H1 (cell line): ENCODE measurements around the gene DUSP18. TPM values are rescaled to one million over a fixed set of nuclear protein-coding genes. Genes with fewer than 3 reads are reported as not detected.

ENCODE experiments used
- CTCF ChIA-PET: fragments of 300-600 bp; sonication (Branson Sonifier 250); formaldehyde crosslinking; loops from one replicate; lab custom pipeline; 2021; ENCODE audit not compliant: partially characterized antibody; lab: Charles Lee
- POLR2A ChIA-PET: fragments of 300-600 bp; sonication (Branson Sonifier 250); formaldehyde crosslinking; loops from one replicate; lab custom pipeline; 2021; ENCODE audit warnings: inconsistent platforms; ENCODE audit not compliant: partially characterized antibody; lab: Charles Lee
- DNase-seq, 2 experiments: peaks; one replicate each; pipeline versions ENCODE4 v3.0.0 to v3.0.0-alpha.2; 2010 to 2022; ENCODE audit warnings: low spot score in 2 of 2, low read depth in 1 of 2, mixed read lengths in 1 of 2
- FAIRE-seq: peaks from 2 replicates; lab custom pipeline; 2011; peaks lifted over from hg19 to GRCh38; lab: Jason Lieb, UNC
- H2AFZ ChIP-seq: 2 replicates; pipeline ENCODE4 v1.8.1; 2012; ENCODE audit warnings: low read length, inconsistent platforms
- H2AK5ac ChIP-seq: 2 replicates; pipeline ENCODE4 v1.6.1; 2013; ENCODE audit warnings: low read depth, low read length
- H2BK120ac ChIP-seq: replicated peaks from 2 replicates; pipeline ENCODE3; 2013; ENCODE audit warnings: low read depth, low read length, inconsistent platforms
- H2BK12ac ChIP-seq: 2 replicates; pipeline ENCODE4 v1.6.1; 2013; ENCODE audit warnings: low read depth, low read length
- H2BK15ac ChIP-seq: 2 replicates; pipeline ENCODE4 v1.6.1; 2013; ENCODE audit warnings: low read length
- H2BK20ac ChIP-seq: 2 replicates; pipeline ENCODE4 v1.6.1; 2013; ENCODE audit warnings: low read length
- H2BK5ac ChIP-seq: 2 replicates; pipeline ENCODE4 v1.6.1; 2013; ENCODE audit warnings: low read depth, low read length
- H3K14ac ChIP-seq: 2 replicates; pipeline ENCODE4 v1.6.1; 2013; ENCODE audit warnings: inconsistent platforms; ENCODE audit not compliant: insufficient read length
- H3K18ac ChIP-seq: 2 replicates; pipeline ENCODE4 v1.6.1; 2013; ENCODE audit warnings: low read length; ENCODE audit errors: extremely low read depth
- H3K23ac ChIP-seq: 2 replicates; pipeline ENCODE4 v1.6.1; 2013; ENCODE audit warnings: inconsistent platforms; ENCODE audit not compliant: insufficient read length
- H3K23me2 ChIP-seq: 2 replicates; pipeline ENCODE4 v1.6.1; 2013; ENCODE audit warnings: low read depth, low read length
- H3K27ac ChIP-seq: 2 replicates; pipeline ENCODE4 v1.6.1; 2011; ENCODE audit warnings: low read depth, low read length, inconsistent platforms
- H3K27me3 ChIP-seq, 4 experiments: replicated peaks in 1 of 4; 1 replicate in 1 of 4; 2 replicates in 3 of 4; pipeline versions ENCODE4 v1.6.1 to v1.8.1; 2011 to 2013; ENCODE audit warnings: low read length in 3 of 4, mild to moderate bottlenecking in 3 of 4, inconsistent platforms in 2 of 4, mixed read lengths in 2 of 4, moderate library complexity in 1 of 4; ENCODE audit not compliant: control insufficient read depth in 3 of 4, insufficient read depth in 3 of 4; ENCODE audit errors: extremely low read depth in 1 of 4
- H3K36me3 ChIP-seq, 4 experiments: 2 replicates each; pipeline versions ENCODE4 v1.6.1 to v1.8.1; 2011 to 2013; ENCODE audit warnings: mild to moderate bottlenecking in 4 of 4, low read length in 3 of 4, moderate library complexity in 2 of 4, control low read depth in 1 of 4, inconsistent platforms in 1 of 4; ENCODE audit not compliant: insufficient read depth in 4 of 4, control insufficient read depth in 2 of 4
- H3K4ac ChIP-seq: replicated peaks from 2 replicates; pipeline ENCODE3; 2013; ENCODE audit warnings: low read length, low read depth, mixed read lengths, inconsistent platforms; ENCODE audit not compliant: insufficient read length
- H3K4me1 ChIP-seq, 4 experiments: replicated peaks in 1 of 4; 1 replicate in 1 of 4; 2 replicates in 3 of 4; pipeline versions ENCODE4 v1.6.1 to v1.8.1; 2011 to 2013; ENCODE audit warnings: low read length in 3 of 4, inconsistent platforms in 2 of 4, mixed read lengths in 1 of 4; ENCODE audit not compliant: insufficient read depth in 4 of 4, control insufficient read depth in 3 of 4
- H3K4me2 ChIP-seq, 2 experiments: 2 replicates each; pipeline versions ENCODE4 v1.6.1 to v1.8.1; 2011 to 2013; ENCODE audit warnings: low read depth in 2 of 2, low read length in 2 of 2, control low read depth in 1 of 2, inconsistent platforms in 1 of 2, mild to moderate bottlenecking in 1 of 2; ENCODE audit not compliant: insufficient read depth in 1 of 2
- H3K4me3 ChIP-seq, 4 experiments: fragments of 200-600, 300-600 bp in 1 of 4; sonication (generic), shearing (Covaris generic), sonication (Bioruptor Twin) in 1 of 4; 2 replicates each; pipeline versions ENCODE4 v1.5.1 to v1.8.1; 2011 to 2016; ENCODE audit warnings: low read length in 4 of 4, low read depth in 3 of 4, control low read depth in 2 of 4, inconsistent platforms in 2 of 4, mild to moderate bottlenecking in 2 of 4, mixed read lengths in 1 of 4, moderate library complexity in 1 of 4; ENCODE audit not compliant: insufficient read depth in 2 of 4; ENCODE audit errors: extremely low read depth in 1 of 4
- H3K56ac ChIP-seq: replicated peaks from 2 replicates; pipeline ENCODE3; 2013; ENCODE audit warnings: low read depth, mild to moderate bottlenecking, mixed read lengths, low read length, inconsistent platforms; ENCODE audit not compliant: insufficient read length
- H3K79me1 ChIP-seq: 2 replicates; pipeline ENCODE4 v1.6.1; 2013; ENCODE audit warnings: low read depth, low read length, control low read depth
- H3K79me2 ChIP-seq, 2 experiments: 2 replicates each; pipeline versions ENCODE4 v1.6.1 to v1.8.1; 2012 to 2013; ENCODE audit warnings: low read length in 2 of 2, mild to moderate bottlenecking in 2 of 2, inconsistent platforms in 1 of 2; ENCODE audit not compliant: insufficient read depth in 2 of 2, control insufficient read depth in 1 of 2
- H3K9ac ChIP-seq, 4 experiments: replicated peaks in 1 of 4; 1 replicate in 1 of 4; 2 replicates in 3 of 4; pipeline versions ENCODE4 v1.6.1 to v1.8.1; 2011 to 2013; ENCODE audit warnings: low read depth in 3 of 4, low read length in 3 of 4, control low read depth in 2 of 4, mild to moderate bottlenecking in 2 of 4, moderate library complexity in 2 of 4, inconsistent platforms in 1 of 4; ENCODE audit errors: extremely low read depth in 1 of 4
- H3K9me3 ChIP-seq, 2 experiments: 2 replicates each; pipeline versions ENCODE4 v1.6.1 to v1.8.1; 2012 to 2013; ENCODE audit warnings: mild to moderate bottlenecking in 2 of 2, moderate library complexity in 2 of 2, control low read depth in 1 of 2, inconsistent platforms in 1 of 2, low read depth in 1 of 2, low read length in 1 of 2, mixed read lengths in 1 of 2; ENCODE audit not compliant: insufficient read depth in 2 of 2
- H4K20me1 ChIP-seq, 2 experiments: replicated peaks in 1 of 2; 2 replicates each; pipeline versions ENCODE3 to v1.8.1; 2011 to 2013; ENCODE audit warnings: inconsistent platforms in 2 of 2, low read length in 2 of 2, mild to moderate bottlenecking in 1 of 2; ENCODE audit not compliant: insufficient read depth in 2 of 2, control insufficient read depth in 1 of 2
- H4K5ac ChIP-seq: 2 replicates; pipeline ENCODE4 v1.6.1; 2013; ENCODE audit warnings: low read length, low read depth, mixed read lengths, inconsistent platforms; ENCODE audit not compliant: insufficient read length
- H4K8ac ChIP-seq: 2 replicates; pipeline ENCODE4 v1.8.0; 2013; ENCODE audit warnings: mild to moderate bottlenecking, moderate library complexity, low read length, inconsistent platforms; ENCODE audit not compliant: insufficient read depth; ENCODE audit errors: extremely low read depth
- H4K91ac ChIP-seq: replicated peaks from 2 replicates; pipeline ENCODE3; 2013; ENCODE audit warnings: low read length, mixed read lengths, inconsistent platforms; ENCODE audit not compliant: insufficient read length
- CBX5 ChIP-seq: fragments of 300-800, 300-1000 bp; sonication (generic); IDR thresholded peaks from 2 replicates; pipeline ENCODE4 v1.7.1; 2016; ENCODE audit warnings: antibody characterized with exemption, low read length, low read depth
- CHD2 ChIP-seq: IDR thresholded peaks from 2 replicates; pipeline ENCODE4 v1.6.1; 2012; ENCODE audit warnings: low read length, improper control_type of control experiment
- GABPA ChIP-seq: IDR thresholded peaks from 2 replicates; pipeline ENCODE4 v1.6.1; 2011; ENCODE audit warnings: mild to moderate bottlenecking, low read length, moderate library complexity, borderline replicate concordance; ENCODE audit not compliant: insufficient read depth
- WGBS, 2 experiments: shearing (Covaris generic) in 1 of 2; methylation state at CpG; one replicate each; pipeline versions ENCODE4 v1.1.6 to v1.1.7; 2013 to 2015; ENCODE audit warnings: low lambda C conversion rate in 2 of 2, mixed read lengths in 2 of 2, inconsistent platforms in 1 of 2, low coverage in 1 of 2, missing lambda C conversion rate in 1 of 2; ENCODE audit not compliant: insufficient replicate concordance in 2 of 2, insufficient coverage in 1 of 2, insufficient read length in 1 of 2; ENCODE audit errors: extremely low coverage in 1 of 2, missing lambda C conversion rate in 1 of 2; 5-methylcytosine and 5-hydroxymethylcytosine counted together
- polyA plus RNA-seq, 7 experiments: library from polyadenylated mRNA; depleted of rRNA in 3 of 7; stranded (reverse) in 5 of 7; unstranded in 2 of 7; fragments of >200 nt in 5 of 7; fragments of 200-250 nt in 2 of 7; gene quantifications; 1 replicate in 5 of 7; 2 replicates in 1 of 7; 4 replicates in 1 of 7; pipeline versions ENCODE4 v1.2.1 to v1.2.3, GENCODE V29; 2011 to 2013; ENCODE audit warnings: missing spikeins in 2 of 7, mixed read lengths in 2 of 7
- total RNA-seq: library from RNA; stranded (reverse); fragmentation: NEBNext Ultra II Directional; extraction: Animal tissue kit (Norgen Biotek cat#: 25700); gene quantifications from 2 replicates; pipeline ENCODE4 v1.2.1, GENCODE V29; 2021
- TF ChIP-seq, protein P1 (sequence below): IDR thresholded peaks from 2 replicates; pipeline ENCODE4 v1.6.1; 2012; ENCODE audit warnings: low read length, inconsistent platforms

Gene DUSP18
- total and polyA plus RNA-seq, 2 of the 8 experiments (the other 6 are each of a cell fraction or from before 2014, with no cell fraction given) = 2.6 to 7.3 TPM

DNA sequence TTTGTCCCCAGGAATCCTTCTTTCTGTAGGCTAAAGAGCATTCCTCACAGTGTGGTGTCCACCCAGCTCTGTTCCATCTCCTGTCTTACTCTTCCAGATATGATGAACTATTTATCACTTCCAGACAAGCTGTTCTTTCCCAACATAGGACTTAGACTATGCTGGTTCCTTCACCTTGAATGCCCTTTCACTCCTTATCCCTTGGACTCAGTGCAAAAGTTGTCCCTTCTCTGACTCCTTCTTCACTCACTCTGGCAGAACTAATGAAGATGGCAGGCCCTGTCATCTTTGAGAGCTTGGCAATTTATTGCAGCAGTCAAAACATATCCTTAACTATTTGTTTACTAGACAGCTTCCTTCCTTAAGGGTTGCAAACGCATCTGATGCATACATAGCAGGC lies 23.5 kb upstream of the DUSP18 start:
- H2AFZ ChIP-seq = no peak overlapping the region
- H3K4me2 ChIP-seq = no peak overlapping the region
- H3K79me2 ChIP-seq = no peaks in the 10 kb centered on the region
- no peak overlapping the region for H2BK20ac ChIP-seq
- no peak overlapping the region for H3K18ac ChIP-seq
- no peak overlapping the region for H2BK120ac ChIP-seq
- no peak overlapping the region for H4K91ac ChIP-seq
- no peak overlapping the region for H3K4me3 ChIP-seq
- peaks cover 0 to 5% of the 10 kb centered on the region in 2 experiments for H4K20me1 ChIP-seq
- H3K36me3 ChIP-seq = no peaks in the 10 kb centered on the region
- H3K23ac ChIP-seq = no peak overlapping the region
- CTCF ChIA-PET = interaction anchor here (0.8 to 1.2 kb wide), 2 partner anchors 26 to 64 kb away, joined by 3 to 6 read pairs; no protein-coding TSS in a partner anchor
- H3K4ac ChIP-seq = no peak overlapping the region
- no peak overlapping the region for H2BK5ac ChIP-seq
- no peak overlapping the region for H3K56ac ChIP-seq
- H4K8ac ChIP-seq = no peak overlapping the region
- peaks cover 0 to 15% (median 13%) of the 10 kb centered on the region in 4 experiments; a peak in 6 of 7 replicates for H3K27me3 ChIP-seq
- H2BK15ac ChIP-seq = no peak overlapping the region
- FAIRE-seq (no peak), DNase-seq (no peak)
- POLR2A ChIA-PET = interaction anchor here (0.9 to 1.2 kb wide), 5 partner anchors 10 to 84 kb away, joined by 3 to 4 read pairs (median 3); partner anchors contain the start of genes SLC35E4 and TCN2
- H2BK12ac ChIP-seq = 0 out of 2 replicates have a peak overlapping the region, but pooled peaks have one; percentile 55
- H3K14ac ChIP-seq = no peak overlapping the region
- H2AK5ac ChIP-seq = no peak overlapping the region
- no peak overlapping the region for H3K27ac ChIP-seq
- peaks cover 0 to 6% (median 3%) of the 10 kb centered on the region in 4 experiments; a peak in 4 of 7 replicates for H3K4me1 ChIP-seq
- H4K5ac ChIP-seq = no peak overlapping the region
- no peaks in the 10 kb centered on the region for H3K79me1 ChIP-seq
- 74% methylated on average over 1 of the region's 1 CpG; no CpG with 5 or more reads in 1 of the 2 experiments for WGBS, 2 experiments
- H3K9me3 ChIP-seq = no peaks in the 10 kb centered on the region
- peaks cover 13% of the 10 kb centered on the region; the same call in 1 of the 2 replicates for H3K23me2 ChIP-seq
- H3K9ac ChIP-seq = no peak overlapping the region
- no peak for TF ChIP-seq CHD2
- TF ChIP-seq CBX5 = no peak
- TF ChIP-seq GABPA = no peak
- TF ChIP-seq, protein P1, sequence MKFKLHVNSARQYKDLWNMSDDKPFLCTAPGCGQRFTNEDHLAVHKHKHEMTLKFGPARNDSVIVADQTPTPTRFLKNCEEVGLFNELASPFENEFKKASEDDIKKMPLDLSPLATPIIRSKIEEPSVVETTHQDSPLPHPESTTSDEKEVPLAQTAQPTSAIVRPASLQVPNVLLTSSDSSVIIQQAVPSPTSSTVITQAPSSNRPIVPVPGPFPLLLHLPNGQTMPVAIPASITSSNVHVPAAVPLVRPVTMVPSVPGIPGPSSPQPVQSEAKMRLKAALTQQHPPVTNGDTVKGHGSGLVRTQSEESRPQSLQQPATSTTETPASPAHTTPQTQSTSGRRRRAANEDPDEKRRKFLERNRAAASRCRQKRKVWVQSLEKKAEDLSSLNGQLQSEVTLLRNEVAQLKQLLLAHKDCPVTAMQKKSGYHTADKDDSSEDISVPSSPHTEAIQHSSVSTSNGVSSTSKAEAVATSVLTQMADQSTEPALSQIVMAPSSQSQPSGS = no peak
